Posterior vena cava (tissue), 2 donors: ENCODE data around the gene ARHGEF33. TPM values are rescaled to one million over a fixed set of nuclear protein-coding genes. Genes with fewer than 3 reads are reported as not detected.

Source experiments
- DNase-seq: peaks from one replicate; pipeline ENCODE4 v3.0.0-alpha.2; 2020; ENCODE audit warnings: low spot score
- intact Hi-C, 2 donors: fragments of 100-400 bp; cut with DNase I; formaldehyde crosslinking; loops; one replicate each; pipeline versions ENCODE4 v1.14.1 to v1.14.2; 2022 to 2023
- total RNA-seq, 2 donors: library from RNA; stranded (reverse); fragmentation: NEBNext Ultra II Directional; extraction: Animal tissue kit (Norgen Biotek cat#: 25700); gene quantifications; one replicate each; pipeline ENCODE4 v1.2.1, GENCODE V29; 2021
- donor health status: DM: yes; HTN: yes; CAD: no.
- donor health status: DM: yes; HTN: yes; CAD: no.

Gene ARHGEF33
- total RNA-seq, 2 donors from 2014 or later: 0.48 to 1.1 TPM

DNA sequence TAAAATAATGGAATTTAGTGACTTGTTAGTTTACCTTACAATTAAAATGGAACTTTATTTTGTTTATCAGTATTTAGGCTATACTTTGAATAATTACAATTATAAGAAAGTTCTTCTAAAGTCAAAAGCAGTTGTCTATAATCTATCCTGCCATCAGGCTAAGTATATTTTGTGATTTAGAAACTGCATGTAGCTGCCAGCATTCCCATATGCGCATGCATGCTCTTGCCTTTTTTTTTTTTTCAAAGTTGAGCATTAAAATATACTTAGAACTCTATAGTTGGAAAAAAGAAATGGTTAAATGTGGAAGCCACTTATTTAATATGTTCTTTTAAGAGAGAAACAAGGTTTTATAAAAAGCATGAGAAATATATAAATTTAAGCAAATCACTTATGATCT is 99.0 kb downstream of the ARHGEF33 start:
- no peak for DNase-seq
- intact Hi-C loops: no loop called here

DNA sequence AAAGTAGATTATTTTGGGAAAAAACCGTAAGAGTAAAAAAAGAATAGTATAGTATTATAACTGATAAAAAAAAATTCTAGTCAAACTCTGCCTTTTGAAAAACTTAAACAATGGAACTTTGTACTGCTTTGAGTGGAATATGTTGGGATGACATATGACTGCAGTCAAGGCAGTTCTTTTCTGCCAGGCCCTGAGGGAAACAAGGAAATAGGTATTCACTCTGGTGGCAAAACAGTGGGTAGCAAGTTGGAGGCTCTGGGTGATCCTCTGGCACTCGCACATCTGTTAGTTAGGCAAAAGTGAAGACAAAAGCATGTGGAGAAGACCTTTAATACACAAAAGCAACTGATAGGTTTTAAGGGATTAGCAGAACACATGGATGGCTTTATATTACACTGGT is 102.2 kb downstream of the ARHGEF33 start:
- no peak for DNase-seq
- intact Hi-C loops: no loop called here

DNA sequence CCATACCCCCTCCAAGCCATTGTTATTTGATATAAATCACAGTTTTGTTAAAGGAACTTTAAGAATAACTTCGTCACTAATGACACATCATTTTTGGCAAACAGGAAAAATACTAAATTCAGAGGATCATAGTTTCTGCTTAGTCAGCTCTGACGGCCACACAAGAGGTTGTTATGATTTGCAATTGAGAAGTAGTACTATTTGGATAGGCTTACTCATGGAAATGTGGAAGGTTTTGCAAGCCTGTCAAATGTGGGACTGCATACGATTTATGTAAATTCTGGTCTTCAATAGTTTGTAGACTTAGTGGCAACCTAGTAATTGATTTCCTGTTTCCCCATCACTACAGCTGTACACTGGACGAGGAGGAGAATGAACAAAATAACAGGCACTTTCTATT is 108.1 kb downstream of the ARHGEF33 start:
- intact Hi-C loops: no loop called here
- no peak for DNase-seq

DNA sequence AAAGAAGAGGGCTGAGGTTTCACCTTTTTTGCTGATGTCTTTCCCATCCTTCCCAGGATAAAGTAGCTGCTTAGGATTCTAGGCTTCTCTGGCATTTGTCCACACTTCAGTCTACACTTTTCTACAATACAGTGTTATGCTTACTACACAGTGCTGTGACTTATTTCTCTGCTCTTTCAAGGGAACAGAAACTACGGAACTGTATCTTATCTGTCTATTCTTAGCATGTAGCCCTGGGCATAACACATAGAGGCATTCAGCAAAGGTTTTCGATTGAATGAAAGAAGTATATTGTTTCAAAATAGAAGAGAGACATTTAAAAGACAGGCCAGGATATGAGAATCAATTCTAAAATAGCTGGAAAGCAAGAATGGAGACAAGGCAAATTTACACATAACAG is 110.9 kb downstream of the ARHGEF33 start:
- intact Hi-C loops: loop anchor here in 1 of 2 donors (1.0 kb wide), 1 partner anchor 20 kb away; no protein-coding TSS in a partner anchor

DNA sequence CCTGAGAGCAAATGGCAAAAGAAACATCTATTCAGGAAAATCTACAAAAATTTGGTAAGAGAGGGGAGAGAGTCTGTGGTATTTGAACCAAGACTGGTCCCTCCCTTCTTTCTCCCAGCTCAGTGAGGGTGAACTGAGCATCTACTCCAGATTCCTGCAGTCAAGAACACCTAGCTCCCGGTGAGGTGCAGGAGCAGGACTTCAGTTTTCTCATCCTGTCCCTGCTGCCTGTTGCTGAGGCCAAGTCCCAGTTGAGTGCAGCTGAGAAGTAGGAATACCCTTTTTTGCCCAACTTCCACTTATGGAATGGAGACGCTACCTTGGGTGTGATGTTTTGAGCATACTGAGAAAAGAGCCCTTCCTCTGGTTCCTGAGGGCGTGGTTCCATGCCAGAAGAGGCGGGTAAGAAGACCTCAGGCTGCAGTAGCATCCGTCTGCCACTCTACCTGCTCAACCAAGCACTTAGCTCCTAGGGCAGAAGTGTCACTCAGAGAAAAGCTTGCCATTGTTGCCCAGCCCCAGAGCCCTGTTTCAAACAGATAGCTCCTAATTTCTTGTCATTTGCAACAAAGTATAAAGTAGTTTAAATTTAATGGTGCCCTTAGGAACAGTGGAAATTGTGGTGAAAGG is 118.3 kb downstream of the ARHGEF33 start:
- intact Hi-C loops: no loop called here
- DNase-seq: no peak

More for the DNA sequence above, 110.9 kb downstream of the ARHGEF33 start:
- DNase-seq: no peak

DNA sequence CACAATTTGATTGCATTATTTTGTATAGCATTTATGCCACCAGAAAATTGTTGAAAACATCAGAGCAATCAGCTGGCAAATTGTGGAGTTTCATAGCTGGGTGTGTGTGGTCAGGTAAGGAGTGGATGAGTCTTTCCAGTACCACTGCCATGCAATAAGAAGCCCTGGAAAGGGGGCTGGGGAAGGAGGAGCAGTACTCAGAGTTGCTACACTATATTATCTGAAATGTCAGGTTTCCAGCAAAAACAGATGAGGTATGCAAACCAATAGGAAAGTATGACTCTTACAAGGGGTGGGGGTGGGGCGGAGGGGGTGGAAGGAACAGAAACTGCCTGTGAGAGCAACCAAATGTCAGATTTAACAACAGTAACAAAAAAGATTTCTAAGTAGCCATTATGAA is 119.0 kb downstream of the ARHGEF33 start:
- intact Hi-C loops: no loop called here
- DNase-seq: no peak

DNA sequence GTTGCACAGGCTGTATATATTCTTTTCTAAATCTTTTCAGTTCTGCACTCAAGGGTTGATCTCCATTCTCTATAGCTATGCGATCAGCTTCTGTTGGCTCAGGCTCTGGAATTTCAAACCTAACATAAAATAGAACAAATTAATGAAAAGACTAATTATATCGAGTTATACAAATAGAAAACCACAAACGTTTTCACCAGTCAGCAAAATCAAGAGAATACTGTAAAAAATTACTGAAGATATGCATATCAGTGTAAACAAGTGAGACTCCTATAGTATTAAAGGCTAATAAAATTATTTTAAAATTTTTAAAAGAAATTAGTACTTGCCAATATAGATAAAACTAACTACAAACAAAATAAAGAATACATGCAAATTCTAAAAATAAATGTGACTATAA is 124.2 kb downstream of the ARHGEF33 start:
- DNase-seq: no peak
- intact Hi-C loops: no loop called here

DNA sequence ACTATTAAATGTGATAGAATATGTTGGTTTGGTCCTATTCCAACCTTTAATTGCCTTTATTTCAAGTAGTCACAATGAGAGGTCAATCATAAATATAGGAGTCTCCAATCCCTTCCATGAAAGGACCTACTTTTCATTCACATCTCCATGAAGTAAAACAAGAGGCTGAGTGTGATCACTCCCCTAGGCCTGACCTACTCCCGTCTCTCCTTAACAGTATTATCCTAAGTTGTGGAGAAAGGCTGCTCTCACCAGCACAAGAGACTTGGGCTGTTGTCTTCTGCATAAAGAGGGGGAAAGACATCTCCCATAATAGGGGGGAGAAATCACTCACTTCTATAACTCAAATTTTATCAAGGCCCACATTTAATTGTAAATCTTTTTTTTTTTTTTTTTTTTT is 125.7 kb downstream of the ARHGEF33 start:
- DNase-seq: no peak
- intact Hi-C loops: no loop called here

DNA sequence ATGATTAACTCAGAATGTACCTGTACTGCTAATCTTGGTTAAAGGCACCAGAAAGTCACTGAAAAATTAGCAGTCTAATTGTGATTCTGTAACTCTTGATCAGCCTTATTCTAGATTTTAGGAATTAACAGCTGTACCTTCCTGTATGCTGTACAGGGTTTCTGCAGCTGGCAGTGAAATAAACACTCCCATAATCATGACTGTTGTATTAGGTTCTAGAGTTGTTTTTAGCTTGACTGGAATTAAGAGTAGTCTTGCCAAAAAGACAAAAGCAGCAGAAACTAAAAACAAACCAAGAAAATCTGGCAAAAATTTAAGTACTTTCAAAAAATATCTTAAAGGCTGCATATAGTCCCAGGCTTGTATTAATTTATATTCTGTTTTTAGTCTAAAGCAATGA is 127.7 kb downstream of the ARHGEF33 start:
- intact Hi-C loops: no loop called here
- no peak for DNase-seq

DNA sequence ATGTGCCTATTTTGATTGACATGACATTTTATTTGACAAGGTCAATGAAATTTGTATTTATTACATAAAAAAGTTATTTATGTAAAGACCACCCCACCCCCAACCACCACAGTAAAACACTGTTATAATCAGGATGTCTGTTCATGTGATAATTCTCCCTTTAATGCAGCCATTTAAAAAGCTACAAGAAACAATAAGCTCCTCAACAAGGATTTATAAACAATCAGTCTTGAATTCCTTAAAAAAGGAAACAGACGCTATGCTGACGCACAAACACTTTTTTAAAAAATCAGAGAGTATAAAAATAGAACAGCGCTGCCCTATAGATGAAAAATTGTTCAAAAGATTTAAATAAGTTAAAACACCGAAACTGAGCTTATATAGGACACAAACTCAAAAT is 129.0 kb downstream of the ARHGEF33 start:
- DNase-seq: no peak

DNA sequence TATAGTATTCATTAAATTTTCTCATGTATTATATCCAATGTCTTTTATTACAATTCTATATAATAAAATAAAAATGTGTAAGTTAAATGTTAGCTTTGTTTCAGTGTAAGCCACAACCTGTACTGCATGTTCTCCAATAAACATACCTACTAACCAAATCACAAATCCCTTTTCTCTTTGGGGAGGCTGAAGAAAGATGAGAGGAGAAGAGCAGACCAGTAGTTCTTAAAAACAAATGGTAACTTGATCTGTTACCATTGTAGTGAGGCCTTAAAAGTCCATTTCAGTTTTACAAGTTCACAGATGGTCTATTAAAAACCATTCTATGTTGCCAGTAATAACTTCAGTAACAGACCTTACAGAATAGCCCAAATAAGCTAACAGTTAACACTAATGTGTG is 130.7 kb downstream of the ARHGEF33 start:
- intact Hi-C loops: no loop called here
- DNase-seq: no peak

More for the DNA sequence above, 129.0 kb downstream of the ARHGEF33 start:
- intact Hi-C loops: no loop called here

DNA sequence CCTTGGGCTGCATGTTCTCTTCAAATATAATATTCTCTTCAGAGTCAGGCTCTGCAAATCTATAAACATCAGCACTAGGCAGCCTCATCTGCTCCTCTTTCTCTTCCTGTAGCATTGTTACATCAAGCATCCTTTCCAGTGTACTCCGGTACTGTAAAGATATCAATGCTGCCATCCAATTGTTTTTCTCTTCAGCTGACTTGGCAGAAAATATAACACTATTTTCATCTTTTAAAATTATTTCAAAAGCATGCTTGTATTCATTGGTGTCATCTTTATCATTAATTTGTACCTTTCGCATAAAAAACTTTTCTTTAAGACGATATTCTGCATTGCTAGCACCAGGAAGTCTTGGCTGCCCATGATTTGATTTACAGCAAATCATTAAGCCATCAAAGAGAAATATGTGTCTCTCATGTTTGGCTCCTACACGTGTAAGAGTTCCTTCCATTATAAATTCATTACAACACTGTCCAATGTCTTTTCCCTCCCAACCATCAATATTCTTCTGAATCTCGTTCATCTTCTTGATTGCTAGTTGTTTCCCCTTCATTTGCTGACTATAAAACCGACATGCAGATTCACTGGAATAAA is 133.1 kb downstream of the ARHGEF33 start:
- DNase-seq: no peak
- intact Hi-C loops: no loop called here

DNA sequence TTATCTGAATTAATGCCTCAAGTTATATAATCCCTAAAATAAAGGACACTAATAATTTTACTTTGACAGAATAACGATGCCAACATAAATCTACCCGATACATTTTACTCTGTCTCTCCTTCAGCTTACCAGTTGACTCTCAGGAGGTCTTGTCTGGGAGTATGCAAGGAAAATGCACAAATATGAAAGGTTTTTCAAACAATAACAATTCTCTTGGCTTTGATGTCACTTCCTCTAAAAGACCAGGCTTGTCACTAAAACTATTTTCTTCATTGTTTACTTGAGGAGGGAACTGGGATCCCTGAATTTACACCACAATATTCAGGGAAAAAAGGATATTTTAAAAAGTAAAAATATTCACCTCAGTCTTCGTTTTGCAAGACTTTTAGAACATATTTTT is 134.0 kb downstream of the ARHGEF33 start:
- intact Hi-C loops: no loop called here
- no peak for DNase-seq

DNA sequence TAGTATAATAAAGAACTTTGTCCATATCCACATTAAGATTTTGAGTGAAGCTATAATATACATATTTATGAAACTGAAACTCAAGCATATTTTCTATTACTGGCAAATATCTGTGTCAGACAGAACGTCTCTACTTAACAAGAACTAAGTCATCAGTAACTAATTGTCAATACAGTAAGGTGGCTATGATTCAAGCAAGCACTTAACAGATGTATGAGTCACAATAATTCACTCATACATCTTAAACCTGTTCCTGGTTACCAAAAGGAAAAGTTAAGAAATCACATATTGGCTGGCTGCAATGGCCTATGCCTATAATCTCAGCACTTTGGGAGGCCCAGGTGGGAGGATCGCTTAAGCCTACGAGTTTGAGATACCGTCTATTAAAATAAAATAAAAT is 135.2 kb downstream of the ARHGEF33 start:
- intact Hi-C loops: no loop called here

More for the DNA sequence above, 135.2 kb downstream of the ARHGEF33 start:
- DNase-seq: no peak

Other genes starting within 250 kb of the ARHGEF33 start
- 10 to 100 TPM; 10.8 to 18.3 TPM for gene GALM, start 223.8 kb upstream of the ARHGEF33 start, total RNA-seq
- 100 to 1,000 TPM in 1 of 2 donors, 10 to 100 TPM in 1; 95.3 to 103 TPM for gene SRSF7, start 138.5 kb upstream of the ARHGEF33 start, total RNA-seq
- gene GEMIN6, start 111.7 kb upstream of the ARHGEF33 start, total RNA-seq: 1 to 10 TPM; 9.0 to 9.3 TPM
- 10 to 100 TPM; 13.6 to 21.0 TPM for gene DHX57, start 13.9 kb upstream of the ARHGEF33 start, total RNA-seq
- 10 to 100 TPM; 11.2 to 14.9 TPM for gene MORN2, start 13.9 kb upstream of the ARHGEF33 start, total RNA-seq
- 10 to 100 TPM; 33.8 to 48.1 TPM for gene SOS1, start 231.2 kb downstream of the ARHGEF33 start, total RNA-seq